Prostate gland (tissue), 2 donors: Measurements from ENCODE around the gene MRE11. TPM values are rescaled to one million over a fixed set of nuclear protein-coding genes. Genes with fewer than 3 reads are reported as not detected.
A peak's percentile ranks its signal among the peaks of the same experiment; 100 is the strongest.

ENCODE experiments used
- DNase-seq: peaks from one replicate; pipeline ENCODE4 v3.0.0-alpha.2; 2019; ENCODE audit warnings: low spot score
- H3K27ac ChIP-seq, 2 donors: fragments of 200-600 bp; sonication (generic); 2 replicates each; pipeline ENCODE4 v1.5.1; 2017 to 2019
- H3K27me3 ChIP-seq: fragments of 200-600 bp; sonication (generic); replicated peaks from 2 replicates; pipeline ENCODE4 v1.5.1; 2019; ENCODE audit not compliant: insufficient read depth
- H3K36me3 ChIP-seq, 2 donors: fragments of 200-600 bp; sonication (generic); 1 replicate in 1 of 2; 2 replicates in 1 of 2; pipeline versions ENCODE4 v1.5.1 to v1.8.1; 2017 to 2019
- H3K4me1 ChIP-seq: fragments of 200-600 bp; sonication (generic); replicated peaks from 2 replicates; pipeline ENCODE4 v1.5.1; 2019
- H3K4me3 ChIP-seq, 2 donors: fragments of 200-600 bp; sonication (generic); 2 replicates each; pipeline ENCODE4 v1.5.1; 2017 to 2019
- H3K9me3 ChIP-seq: fragments of 200-600 bp; sonication (generic); 2 replicates; pipeline ENCODE4 v1.5.1; 2017
- CTCF ChIP-seq, 4 experiments: fragments of 200-600 bp in 2 of 4; fragments of 450-650 bp in 2 of 4; sonication (generic) in 2 of 4; IDR thresholded peaks; 1 replicate in 3 of 4; 2 replicates in 1 of 4; pipeline ENCODE4 v1.5.1; 2016 to 2019; ENCODE audit warnings: antibody characterized with exemption in 4 of 4, mild to moderate bottlenecking in 2 of 4, moderate library complexity in 2 of 4
- POLR2A ChIP-seq: fragments of 450-650 bp; IDR thresholded peaks from one replicate; pipeline ENCODE4 v1.6.1; 2016; ENCODE audit warnings: antibody characterized with exemption, mild to moderate bottlenecking
- POLR2AphosphoS5 ChIP-seq: sonication (generic); formaldehyde crosslinking; IDR thresholded peaks from one replicate; pipeline ENCODE4 v1.6.1; 2017; ENCODE audit warnings: antibody characterized with exemption
- WGBS: methylation state at CpG from one replicate; pipeline ENCODE4 v1.1.5; 2018; 5-methylcytosine and 5-hydroxymethylcytosine counted together
- intact Hi-C: fragments of 100-400 bp; cut with DNase I; formaldehyde crosslinking; loops from one replicate; pipeline ENCODE4 v1.14.2; 2022
- total RNA-seq, 2 donors: library from RNA; depleted of rRNA; stranded (reverse); fragments of >200 nt; gene quantifications; one replicate each; pipeline ENCODE4 v1.1.0, GENCODE V29; 2016

MRE11 gene
- total RNA-seq, 2 donors from 2014 or later: 12.3 to 14.1 TPM

DNA sequence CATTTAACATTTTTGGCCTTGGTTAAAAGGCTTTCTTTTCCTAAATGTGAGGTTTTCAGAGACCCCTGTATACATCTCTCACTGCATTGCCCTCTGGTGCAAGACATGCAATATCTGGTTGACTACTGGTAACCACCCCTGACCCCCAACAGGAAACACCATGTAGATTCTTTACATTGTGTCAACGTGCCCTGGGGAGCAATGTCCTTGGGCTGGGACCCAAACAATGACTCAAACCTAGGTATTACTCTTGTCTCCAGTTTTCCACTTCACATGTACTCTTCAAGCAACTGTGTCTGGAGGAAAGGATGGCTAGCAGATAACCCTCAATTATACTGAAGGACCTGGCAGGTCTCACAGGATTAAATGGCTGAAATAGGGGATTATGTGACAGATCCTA lies 91.3 kb downstream of the MRE11 start:
- no peaks in the 10 kb centered on the region for H3K36me3 ChIP-seq
- TF ChIP-seq CTCF (IDR thresholded peaks at IDR 0.05) (no peak), POLR2A (no peak), POLR2AphosphoS5 (no peak)
- no peak overlapping the region for H3K27ac ChIP-seq
- DNase-seq: no peak
- H3K4me1 ChIP-seq: peaks cover 4% of the 10 kb centered on the region
- intact Hi-C loops: no loop called here
- WGBS: 42% methylated on average over 1 of the region's 1 CpG
- peaks cover 10% of the 10 kb centered on the region for H3K27me3 ChIP-seq
- no peak overlapping the region for H3K4me3 ChIP-seq
- no peaks in the 10 kb centered on the region for H3K9me3 ChIP-seq

- no peak overlapping the region for H3K4me3 ChIP-seq
- intact Hi-C loops: no loop called here
- H3K4me1 ChIP-seq: peaks cover 4% of the 10 kb centered on the region
- peaks cover 10% of the 10 kb centered on the region for H3K27me3 ChIP-seq
- H3K27ac ChIP-seq: no peak overlapping the region
- TF ChIP-seq POLR2AphosphoS5 (no peak), POLR2A (no peak), CTCF (IDR thresholded peaks at IDR 0.05) (no peak)
- H3K9me3 ChIP-seq: no peaks in the 10 kb centered on the region
- WGBS: 13% methylated on average over 10 of the region's 10 CpGs
- DNase-seq: no peak
- H3K36me3 ChIP-seq: no peaks in the 10 kb centered on the region
These were observed 91.8 kb downstream of the MRE11 start for GRCh38 chr11:94401773-94402265.

GRCh38 chr11:94400839-94401772 lies 92.5 kb downstream of the MRE11 start, which contains the start of gene GPR83:
GPR83 (minus strand) TSS chr11:94401419; CDS start chr11:94401247, 172 bp downstream.
- Histone ChIP-seq H3K27ac (no peak within 1 kb of the TSS), H3K4me1 (peaks cover 4% of the 10 kb centered on the region), H3K27me3 (peaks cover 10% of the 10 kb centered on the region), H3K36me3 (no peaks in the 10 kb centered on the region), H3K4me3 (peak within 1 kb of the TSS in 1 of 2 donors; percentile 11), H3K9me3 (no peaks in the 10 kb centered on the region)
- DNase-seq: no peak
- 3% methylated on average over 50 of the region's 73 CpGs for WGBS
- intact Hi-C loops: no loop called here
- TF ChIP-seq POLR2AphosphoS5 (no peak), CTCF (IDR thresholded peaks at IDR 0.05) (no peak), POLR2A (no peak)

- no peaks in the 10 kb centered on the region for H3K36me3 ChIP-seq
- H3K9me3 ChIP-seq: no peaks in the 10 kb centered on the region
- peaks cover 10% of the 10 kb centered on the region for H3K27me3 ChIP-seq
- intact Hi-C loops: no loop called here
- H3K27ac ChIP-seq: no peak overlapping the region
- no peak for TF ChIP-seq POLR2AphosphoS5
- TF ChIP-seq POLR2A: no peak
- no peak for TF ChIP-seq CTCF (IDR thresholded peaks at IDR 0.05)
- peaks cover 4% of the 10 kb centered on the region for H3K4me1 ChIP-seq
- no peak overlapping the region for H3K4me3 ChIP-seq
- no peak for DNase-seq
- 22% methylated on average over 4 of the region's 4 CpGs for WGBS
These were observed 93.2 kb downstream of the MRE11 start for GRCh38 chr11:94400457-94400838.
